Fibroblast of peridontal ligament (primary cell): Measurements from ENCODE around the gene TMEM238L.
A peak's percentile ranks its signal among the peaks of the same experiment; 100 is the strongest.

Source experiments
- DNase-seq: peaks from one replicate; pipeline ENCODE4 v3.0.0-alpha.2; 2010; ENCODE audit errors: extremely low read depth

TMEM238L gene

DNA sequence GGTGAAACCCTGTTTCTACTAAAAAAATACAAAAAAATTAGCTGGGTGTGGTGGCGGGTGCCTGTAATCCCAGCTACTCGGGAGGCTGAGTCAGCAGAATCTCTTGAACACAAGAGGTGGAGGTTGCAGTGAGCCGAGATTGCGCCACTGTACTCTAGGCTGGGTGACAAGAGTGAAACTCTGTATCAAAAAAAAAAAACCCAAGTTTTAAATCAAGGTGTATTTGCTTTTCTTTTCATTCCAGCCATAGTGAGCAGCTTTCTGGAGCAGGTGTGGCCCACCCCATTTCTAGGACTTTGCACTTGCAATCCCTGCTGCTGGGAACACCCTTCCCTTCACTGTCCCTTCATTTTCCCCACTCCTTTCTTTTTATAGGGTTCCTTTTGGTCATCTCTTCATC lies 28.8 kb downstream of the TMEM238L start:
- no peak for DNase-seq

- no peak for DNase-seq
Measured at GRCh38 chr17:10773391-10773790, 30.5 kb downstream of the TMEM238L start.

DNA sequence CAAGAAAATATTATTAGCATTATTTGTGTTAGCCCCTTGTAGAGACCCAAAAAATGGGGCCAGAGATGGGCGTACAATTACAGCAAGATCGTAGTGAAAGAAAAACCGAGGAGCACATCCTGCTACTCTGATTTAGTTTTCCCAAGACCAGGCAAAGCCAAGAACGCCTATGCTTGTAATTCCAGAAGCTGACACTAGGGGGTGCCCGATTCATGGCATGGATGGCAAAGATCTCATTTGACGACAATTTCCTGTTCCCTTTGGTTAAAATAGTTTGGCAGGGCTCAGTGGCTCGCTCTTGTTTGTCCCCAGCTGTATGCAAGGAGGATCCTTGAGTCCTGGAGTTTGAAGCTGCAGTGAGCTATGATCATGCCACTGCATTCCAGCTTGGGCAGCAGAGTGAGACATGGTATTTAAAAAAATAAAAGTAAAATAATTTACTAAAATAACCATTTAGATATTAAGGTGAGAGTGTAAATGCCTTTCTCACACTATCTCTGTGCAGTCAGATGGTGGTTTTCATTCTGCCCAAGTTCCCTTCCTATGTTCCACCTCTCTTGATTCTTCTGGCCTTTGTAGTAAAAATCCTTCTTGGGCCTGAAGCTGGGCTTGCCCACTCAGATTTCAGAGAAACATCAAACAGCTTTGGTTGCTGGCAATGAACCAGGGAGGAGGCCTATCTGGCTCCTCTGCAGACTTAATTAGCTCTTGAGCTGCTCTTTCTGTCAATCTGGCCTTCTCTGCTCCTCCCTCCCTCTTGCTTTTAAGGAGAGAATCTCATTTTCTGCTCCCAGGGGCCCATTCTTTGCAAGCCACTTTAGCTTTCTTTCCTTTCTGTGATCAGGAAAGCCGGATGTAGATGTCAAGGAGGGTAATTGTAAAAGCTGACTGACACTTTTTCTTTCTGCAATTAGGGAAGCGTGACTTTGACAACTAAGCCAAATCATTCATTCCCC lies 31.2 kb downstream of the TMEM238L start:
- no peak for DNase-seq

GRCh38 chr17:10771148-10771547 lies 32.8 kb downstream of the TMEM238L start:
- no peak for DNase-seq

DNA sequence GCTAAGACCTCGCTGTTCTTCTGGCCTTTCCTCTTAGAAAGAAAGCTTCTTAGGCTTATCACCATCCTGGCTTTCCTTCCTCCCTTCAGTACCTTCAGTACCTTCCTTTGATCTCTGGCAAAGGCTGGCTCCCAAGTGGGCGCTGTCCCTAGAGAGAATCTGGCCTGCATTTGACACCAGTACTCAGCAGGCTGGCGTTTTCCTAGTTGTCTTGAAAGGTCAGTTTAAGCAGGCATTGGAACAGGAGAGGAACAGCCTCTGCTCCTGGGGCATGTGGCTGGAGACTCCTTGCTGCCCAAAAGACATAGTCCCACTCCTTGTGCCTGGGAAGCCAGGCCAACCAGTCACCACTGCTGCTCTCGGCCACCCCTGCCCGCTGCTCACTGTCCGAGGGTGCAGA lies 34.1 kb downstream of the TMEM238L start:
- DNase-seq, result no peak

- DNase-seq, result no peak
Measured at GRCh38 chr17:10768750-10769251, 35.1 kb downstream of the TMEM238L start.

- DNase-seq, result no peak
Measured at GRCh38 chr17:10767232-10767631, 36.7 kb downstream of the TMEM238L start.

DNA sequence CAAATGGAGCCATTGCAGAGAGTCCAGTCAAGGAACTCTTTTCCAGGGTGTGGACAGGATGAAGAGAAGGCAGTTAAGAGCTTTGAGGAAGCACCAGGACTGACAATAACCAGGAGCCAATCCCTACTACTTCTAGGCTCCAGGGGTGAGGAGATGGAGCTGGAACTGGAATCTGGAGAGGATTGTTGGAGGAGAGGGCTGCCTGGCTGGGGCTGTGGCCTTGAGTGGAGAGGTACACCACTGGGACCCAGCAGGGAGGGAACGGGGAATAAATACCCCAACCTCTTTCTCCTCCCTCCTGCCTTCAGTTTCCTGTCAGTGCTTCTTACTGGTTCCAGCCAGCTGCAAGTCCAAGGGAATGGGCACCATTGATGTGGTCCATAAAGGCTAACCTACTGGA lies 41.9 kb downstream of the TMEM238L start:
- DNase-seq, result no peak

DNA sequence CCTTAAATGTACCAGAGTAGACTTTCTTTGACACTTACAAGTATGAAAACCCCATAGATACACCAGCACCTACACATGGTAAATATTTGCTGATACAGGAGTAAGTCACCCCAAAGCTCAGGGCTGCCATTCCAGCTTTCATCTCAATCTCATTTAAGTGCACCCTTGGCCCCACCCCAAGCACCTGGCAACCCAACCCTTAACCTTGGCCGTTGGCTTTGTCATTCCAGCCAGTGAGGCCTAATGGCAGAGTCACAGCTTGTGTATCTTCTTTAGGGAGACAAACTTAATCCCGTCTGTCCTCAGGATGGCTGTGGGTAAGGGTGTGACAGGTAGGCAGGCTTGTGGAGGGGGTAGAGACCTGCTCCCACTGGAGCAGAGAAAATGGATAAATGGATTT lies 42.6 kb downstream of the TMEM238L start:
- DNase-seq, result no peak

DNA sequence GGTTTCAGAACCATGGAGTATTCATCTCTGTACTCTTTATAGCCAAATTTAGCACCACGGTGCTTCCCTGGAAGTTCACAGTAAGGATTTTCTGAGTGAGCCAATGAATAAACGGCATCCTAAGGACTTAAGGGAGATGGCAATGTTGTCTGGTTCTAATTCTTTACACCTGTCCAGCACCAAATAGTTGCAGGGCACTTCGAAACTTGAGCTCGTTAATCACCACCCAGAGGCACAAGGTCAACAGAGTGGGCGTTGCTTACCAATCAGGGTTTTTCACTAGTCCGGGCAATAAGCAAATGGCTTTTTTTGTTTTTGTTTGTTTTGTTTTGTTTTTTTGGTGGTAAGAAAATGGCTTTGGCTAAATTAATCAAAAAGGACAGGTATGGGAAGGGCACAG lies 45.8 kb downstream of the TMEM238L start:
- no peak for DNase-seq

DNA sequence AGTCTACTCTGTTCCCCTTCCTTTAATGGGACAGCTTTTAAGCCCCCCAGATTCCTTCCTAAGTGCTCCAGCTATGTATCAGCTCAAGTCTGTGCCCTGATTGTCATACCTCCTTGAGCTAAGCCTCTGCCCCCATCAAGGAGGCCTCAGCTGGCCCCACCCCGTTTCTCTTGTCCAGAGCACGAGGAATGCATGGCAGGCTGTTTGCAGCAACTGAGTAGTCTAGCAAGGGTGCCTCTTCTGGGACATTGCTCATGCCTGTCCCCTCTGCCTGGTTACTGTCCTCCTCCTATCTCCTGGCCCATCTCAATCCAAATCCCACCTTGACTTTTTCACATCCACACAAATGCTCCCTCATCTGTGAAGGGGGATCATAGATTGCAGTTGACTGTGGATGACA lies 46.3 kb downstream of the TMEM238L start:
- no peak for DNase-seq

- no peak for DNase-seq
Measured at GRCh38 chr17:10757067-10757466, 46.8 kb downstream of the TMEM238L start.

DNA sequence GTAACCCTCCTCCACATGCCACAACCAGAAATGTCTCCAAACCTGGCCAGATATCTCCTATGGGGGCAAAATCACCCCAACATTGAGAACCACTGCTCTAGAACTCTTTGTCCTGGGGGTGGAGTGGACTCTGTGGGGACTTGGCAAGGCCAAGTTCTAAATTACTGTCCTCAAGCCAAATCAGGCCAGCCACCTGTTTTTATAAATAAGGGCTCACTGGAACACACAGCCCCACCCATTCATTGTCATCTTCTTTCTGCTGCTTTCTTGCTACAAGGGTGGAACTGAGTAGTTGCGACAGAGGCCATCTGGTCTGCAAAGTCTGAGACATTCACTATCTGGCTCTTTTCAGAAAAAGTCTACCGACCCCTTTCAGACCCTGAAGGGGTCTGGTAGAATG lies 47.3 kb downstream of the TMEM238L start:
- no peak for DNase-seq

- DNase-seq, result no peak
Measured at GRCh38 chr17:10756185-10756584, 47.7 kb downstream of the TMEM238L start.

DNA sequence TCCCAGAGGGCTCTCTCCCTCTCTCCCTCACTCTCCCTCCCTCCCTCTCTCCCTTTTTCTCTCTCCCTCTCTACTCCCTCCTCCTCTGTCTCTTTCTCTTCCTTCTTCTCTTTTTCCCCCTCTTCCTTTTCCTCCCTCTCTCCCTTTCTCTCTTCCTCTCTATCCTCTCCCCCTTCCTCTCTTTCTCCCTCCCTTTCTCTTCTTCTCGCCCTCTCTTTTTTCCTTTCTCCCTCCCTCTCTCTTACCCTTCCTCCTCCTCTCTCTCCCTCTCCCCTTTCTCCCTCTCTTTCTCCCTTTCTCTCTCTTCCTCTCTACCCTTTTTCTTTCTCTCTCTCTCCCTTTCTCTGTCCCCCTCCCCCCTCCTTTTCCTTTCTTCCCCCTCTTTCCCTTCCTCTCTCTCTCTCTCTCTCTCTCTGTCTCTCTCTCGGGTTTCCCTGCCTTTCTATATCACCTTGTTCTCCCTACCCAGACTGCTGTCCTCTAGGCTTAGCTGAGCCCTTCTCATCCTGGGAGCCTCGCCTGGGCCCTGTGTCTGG lies 48.2 kb downstream of the TMEM238L start:
- DNase-seq, result no peak

- DNase-seq, result no peak
Measured at GRCh38 chr17:10754861-10755591, 48.9 kb downstream of the TMEM238L start.

DNA sequence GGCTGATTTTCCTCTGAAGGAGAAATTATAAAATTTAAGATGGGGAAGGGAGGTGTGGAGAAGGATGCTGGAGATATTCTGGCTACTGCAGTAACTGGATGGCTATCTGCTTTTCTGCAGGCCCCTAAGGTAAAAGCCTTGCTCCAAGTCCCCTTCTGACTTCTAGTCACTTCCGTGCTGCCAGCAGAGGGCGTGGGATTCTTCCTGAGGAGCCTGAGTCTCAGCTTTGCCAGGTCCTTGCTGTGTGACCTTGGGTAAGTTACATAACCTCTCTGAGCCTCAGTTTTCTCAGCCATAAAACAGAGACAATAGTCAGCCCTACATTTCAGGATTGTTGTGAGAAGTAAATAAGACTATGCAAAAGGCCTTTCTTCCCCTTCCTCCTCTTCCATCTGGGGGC lies 49.8 kb downstream of the TMEM238L start:
- DNase-seq, result peak; percentile 3

- no peak for DNase-seq
Measured at GRCh38 chr17:10752696-10753095, 51.2 kb downstream of the TMEM238L start.

DNA sequence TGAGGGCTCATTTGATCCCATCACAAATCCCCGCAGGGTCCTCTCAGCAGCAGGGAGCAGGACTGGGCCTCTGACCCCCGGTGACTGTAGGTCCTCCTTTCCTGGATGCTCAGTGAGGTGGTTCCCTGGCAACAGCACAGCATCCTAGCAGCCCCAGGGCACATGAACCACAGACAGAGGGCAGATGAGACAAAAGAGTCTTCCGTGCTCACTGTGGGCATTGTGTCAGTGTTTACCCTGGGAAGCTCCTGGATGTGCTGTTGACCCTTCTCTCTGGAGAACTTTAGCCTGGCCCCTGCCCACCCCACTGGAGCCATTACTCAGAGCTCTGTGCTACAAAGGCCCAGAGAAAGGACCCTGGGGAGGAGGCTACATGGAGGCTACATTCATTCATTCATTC lies 52.3 kb downstream of the TMEM238L start:
- DNase-seq, result no peak

DNA sequence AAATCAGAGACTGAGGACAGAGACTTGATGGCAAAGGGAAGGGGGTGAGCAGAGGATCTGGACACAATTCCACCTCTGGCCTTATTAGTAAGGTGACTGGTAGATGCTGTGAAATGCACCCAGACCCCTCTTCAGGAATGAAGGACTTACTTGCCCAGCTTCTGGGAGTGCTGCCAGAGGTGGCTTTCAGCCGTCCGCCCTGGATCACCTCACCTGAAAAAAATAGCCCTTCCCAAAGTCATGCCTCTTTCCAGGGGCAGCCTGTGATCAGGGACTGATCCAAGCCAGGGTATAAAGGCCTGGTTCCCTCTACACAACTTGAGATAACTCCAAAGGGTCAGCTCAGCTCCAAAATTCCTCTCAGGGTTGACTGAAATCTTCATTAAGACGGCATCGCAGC lies 53.7 kb downstream of the TMEM238L start:
- DNase-seq, result no peak

GRCh38 chr17:10748531-10749181 lies 55.2 kb downstream of the TMEM238L start:
- DNase-seq, result no peak

DNA sequence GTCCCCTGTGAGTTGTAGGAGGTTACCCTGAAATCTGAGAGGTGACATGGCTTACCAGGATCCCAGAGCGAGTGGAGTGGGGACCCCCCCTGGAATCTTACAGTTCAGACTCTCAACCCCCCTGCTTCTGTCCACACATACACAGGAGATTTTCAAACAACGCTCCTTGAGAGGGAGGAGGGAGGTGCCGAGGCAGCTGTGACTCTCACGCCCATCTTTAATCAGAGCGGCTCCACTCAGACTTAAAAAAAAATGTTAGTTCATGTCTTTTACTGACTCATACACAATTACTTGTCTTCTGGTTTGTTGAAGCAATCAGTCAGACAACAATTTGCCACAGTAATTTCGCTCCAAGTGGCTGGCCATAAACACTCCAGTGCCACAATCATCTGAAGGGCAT lies 58.7 kb downstream of the TMEM238L start:
- peak; percentile 54 for DNase-seq
